IMR-90 (cell line): ENCODE results near the gene LIN9. TPM values are rescaled to one million over a fixed set of nuclear protein-coding genes. Genes with fewer than 3 reads are reported as not detected.

Experiments
- ATAC-seq: fragments of 200-7000 bp; cut with Tn5 transposase; 2 replicates; pipeline ENCODE4 v1.9.1; 2020; ENCODE audit warnings: low read depth, mild to moderate bottlenecking, moderate library complexity
- BruUV-seq: library from RNA; stranded (reverse); fragments of 400-500 nt; replicated peaks from 2 replicates; lab custom pipeline; 2021; lab: Mats Ljungman, UMichigan
- CTCF ChIA-PET: fragments of 300-600 bp; formaldehyde crosslinking; extraction: SDS; loops from one replicate; lab custom pipeline; 2021; ENCODE audit warnings: antibody characterized with exemption; lab: Yijun Ruan, JAX
- POLR2A ChIA-PET: fragments of 300-600 bp; sonication (Branson Sonifier 250); formaldehyde crosslinking; loops from one replicate; lab custom pipeline; 2022; ENCODE audit warnings: antibody characterized with exemption; ENCODE audit not compliant: unreplicated experiment; lab: Charles Lee
- DNase-seq: peaks from one replicate; pipeline ENCODE4 v3.0.0; 2013
- H2AFZ ChIP-seq: replicated peaks from 2 replicates; pipeline ENCODE3; 2013; ENCODE audit warnings: low read length, mild to moderate bottlenecking; ENCODE audit not compliant: poor library complexity
- H2AK5ac ChIP-seq: 2 replicates; pipeline ENCODE4 v1.6.1; 2013; ENCODE audit warnings: low read depth, low read length, inconsistent platforms
- H2AK9ac ChIP-seq: replicated peaks from 2 replicates; pipeline ENCODE3; 2013; ENCODE audit warnings: mild to moderate bottlenecking, low read depth, low read length, moderate library complexity; ENCODE audit not compliant: poor library complexity
- H2BK120ac ChIP-seq: 2 replicates; pipeline ENCODE4 v1.6.1; 2013; ENCODE audit warnings: low read depth, low read length, inconsistent platforms
- H2BK15ac ChIP-seq: 3 replicates; pipeline ENCODE4 v1.6.1; 2013; ENCODE audit warnings: low read depth, low read length, inconsistent platforms
- H2BK20ac ChIP-seq: 2 replicates; pipeline ENCODE4 v1.6.1; 2013; ENCODE audit warnings: low read depth, mild to moderate bottlenecking, inconsistent platforms, low read length, moderate library complexity
- H2BK5ac ChIP-seq: 2 replicates; pipeline ENCODE4 v1.6.1; 2013; ENCODE audit warnings: mild to moderate bottlenecking, low read depth, low read length, inconsistent platforms; ENCODE audit not compliant: poor library complexity, severe bottlenecking
- H3K14ac ChIP-seq: replicated peaks from 2 replicates; pipeline ENCODE4 v1.6.1; 2013; ENCODE audit warnings: low read depth, low read length, inconsistent platforms
- H3K18ac ChIP-seq: 2 replicates; pipeline ENCODE4 v1.6.1; 2013; ENCODE audit warnings: low read depth, low read length, control low read depth
- H3K23ac ChIP-seq: 2 replicates; pipeline ENCODE4 v1.6.1; 2013; ENCODE audit warnings: low read depth, low read length, inconsistent platforms
- H3K27ac ChIP-seq: 2 replicates; pipeline ENCODE4 v1.5.1; 2013; ENCODE audit warnings: mild to moderate bottlenecking, control low read depth, low read length; ENCODE audit not compliant: insufficient read depth
- H3K27me3 ChIP-seq: 2 replicates; pipeline ENCODE4 v1.6.1; 2013; ENCODE audit warnings: low read length; ENCODE audit not compliant: control insufficient read depth, insufficient read depth
- H3K36me3 ChIP-seq: 2 replicates; pipeline ENCODE4 v1.6.1; 2013; ENCODE audit warnings: low read length, mixed read lengths; ENCODE audit not compliant: control insufficient read depth, insufficient read depth
- H3K4ac ChIP-seq: 2 replicates; pipeline ENCODE4 v1.6.1; 2013; ENCODE audit warnings: low read depth, low read length, inconsistent platforms
- H3K4me1 ChIP-seq: 2 replicates; pipeline ENCODE4 v1.6.1; 2013; ENCODE audit warnings: low read length, mixed read lengths; ENCODE audit not compliant: control insufficient read depth, insufficient read depth
- H3K4me2 ChIP-seq: 2 replicates; pipeline ENCODE4 v1.6.1; 2013; ENCODE audit warnings: low read depth, mild to moderate bottlenecking, control low read depth, low read length, moderate library complexity
- H3K4me3 ChIP-seq: 2 replicates; pipeline ENCODE4 v1.5.1; 2013; ENCODE audit warnings: low read depth, mild to moderate bottlenecking, control low read depth, low read length, moderate library complexity; ENCODE audit not compliant: insufficient read depth
- H3K56ac ChIP-seq: 2 replicates; pipeline ENCODE4 v1.6.1; 2013; ENCODE audit warnings: low read length, inconsistent platforms; ENCODE audit not compliant: insufficient read depth; ENCODE audit errors: extremely low read depth
- H3K79me1 ChIP-seq, 2 experiments: 2 replicates each; pipeline ENCODE4 v1.6.1; 2013; ENCODE audit warnings: low read length in 2 of 2, inconsistent platforms in 1 of 2, low read depth in 1 of 2
- H3K9ac ChIP-seq: 2 replicates; pipeline ENCODE4 v1.6.1; 2013; ENCODE audit warnings: low read depth, low read length, control low read depth
- H3K9me1 ChIP-seq: 2 replicates; pipeline ENCODE4 v1.6.1; 2013; ENCODE audit warnings: low read length, inconsistent platforms; ENCODE audit not compliant: insufficient read depth
- H3K9me3 ChIP-seq: 2 replicates; pipeline ENCODE4 v1.6.1; 2013; ENCODE audit warnings: low read length; ENCODE audit not compliant: control insufficient read depth, insufficient read depth
- H4K20me1 ChIP-seq: 2 replicates; pipeline ENCODE4 v1.6.1; 2013; ENCODE audit warnings: low read length, inconsistent platforms; ENCODE audit not compliant: insufficient read depth
- H4K5ac ChIP-seq: 2 replicates; pipeline ENCODE4 v1.6.1; 2013; ENCODE audit warnings: mild to moderate bottlenecking, low read depth, low read length, control low read depth
- H4K8ac ChIP-seq, 2 experiments: 2 replicates each; pipeline ENCODE4 v1.6.1; 2013; ENCODE audit warnings: low read depth in 2 of 2, low read length in 2 of 2, control low read depth in 1 of 2, inconsistent platforms in 1 of 2
- H4K91ac ChIP-seq: 2 replicates; pipeline ENCODE4 v1.6.1; 2013; ENCODE audit warnings: low read depth, low read length, inconsistent platforms; ENCODE audit not compliant: insufficient read depth
- BHLHE40 ChIP-seq: fragments of 150-350 bp; IDR thresholded peaks from 2 replicates; pipeline ENCODE4 v1.6.1; 2016; ENCODE audit warnings: mild to moderate bottlenecking, low read depth, low read length
- CHD1 ChIP-seq: IDR thresholded peaks from 2 replicates; pipeline ENCODE4 v1.6.1; 2012; ENCODE audit warnings: low read depth, low read length, improper control_type of control experiment
- FOS ChIP-seq: fragments of 150-350 bp; IDR thresholded peaks from 2 replicates; pipeline ENCODE4 v1.6.1; 2016; ENCODE audit warnings: low read depth, low read length
- MAZ ChIP-seq: IDR thresholded peaks from 2 replicates; pipeline ENCODE4 v1.6.1; 2012; ENCODE audit warnings: low read depth, mild to moderate bottlenecking, low read length, improper control_type of control experiment, moderate library complexity, borderline replicate concordance
- MXI1 ChIP-seq: IDR thresholded peaks from 2 replicates; pipeline ENCODE4 v1.6.1; 2012; ENCODE audit warnings: low read depth, mild to moderate bottlenecking, low read length, moderate library complexity, borderline replicate concordance
- NFE2L2 ChIP-seq: fragments of 150-350 bp; IDR thresholded peaks from 2 replicates; pipeline ENCODE4 v1.6.1; 2016; ENCODE audit warnings: low read depth, mild to moderate bottlenecking, low read length
- POLR2A ChIP-seq: IDR thresholded peaks from 2 replicates; pipeline ENCODE4 v1.6.1; 2012; ENCODE audit warnings: mild to moderate bottlenecking, low read depth, low read length
- RAD21 ChIP-seq: IDR thresholded peaks from 2 replicates; pipeline ENCODE4 v1.6.1; 2012; ENCODE audit warnings: low read length, improper control_type of control experiment
- RCOR1 ChIP-seq: IDR thresholded peaks from 2 replicates; pipeline ENCODE4 v1.6.1; 2012; ENCODE audit warnings: mild to moderate bottlenecking, low read length, improper control_type of control experiment; ENCODE audit not compliant: insufficient replicate concordance
- RFX5 ChIP-seq: IDR thresholded peaks from 2 replicates; pipeline ENCODE4 v1.8.0; 2012; ENCODE audit warnings: low read depth, mild to moderate bottlenecking, low read length, moderate library complexity
- WGBS, 2 experiments: methylation state at CpG; one replicate each; pipeline versions ENCODE4 v1.1.5 to v1.1.7; 2013; ENCODE audit warnings: missing lambda C conversion rate in 2 of 2; ENCODE audit not compliant: insufficient read length in 1 of 2; ENCODE audit errors: extremely low coverage in 2 of 2; 5-methylcytosine and 5-hydroxymethylcytosine counted together
- dilution Hi-C: fragments of 300-500 bp; cut with HindIII; formaldehyde crosslinking; loops from one replicate; pipeline ENCODE4 v1.14.3; 2018; ENCODE audit warnings: low sequenced_read_pairs; ENCODE audit not compliant: unreplicated experiment
- in situ Hi-C: fragments of 300-500 bp; cut with MboI; formaldehyde crosslinking; loops from 3 replicates; pipeline ENCODE4 v1.14.3; 2019; ENCODE audit warnings: low sequenced_read_pairs, inconsistent platforms, mixed read lengths
- intact Hi-C: fragments of 100-400 bp; cut with micrococcal nuclease; formaldehyde crosslinking; loops from 2 replicates; pipeline ENCODE4 v1.10.0; 2022
- polyA plus RNA-seq, 3 experiments: library from polyadenylated mRNA; depleted of rRNA; stranded (reverse); fragments of >200 nt; gene quantifications; 2 replicates each; pipeline ENCODE4 v1.2.3, GENCODE V29; 2012; ENCODE audit warnings: low replicate concordance in 1 of 3
- total RNA-seq: library from RNA; depleted of rRNA; stranded (reverse); fragments of >200 nt; gene quantifications from 2 replicates; pipeline ENCODE4 v1.2.3, GENCODE V29; 2012
- TF ChIP-seq, protein P1 (sequence below): fragments of 150-350 bp; IDR thresholded peaks from 2 replicates; pipeline ENCODE4 v1.6.1; 2016; ENCODE audit warnings: low read depth, mild to moderate bottlenecking, low read length, moderate library complexity, borderline replicate concordance
- TF ChIP-seq, protein P2 (sequence below): fragments of 150-350 bp; IDR thresholded peaks from 2 replicates; pipeline ENCODE4 v1.6.1; 2017; ENCODE audit warnings: mild to moderate bottlenecking, antibody characterized with exemption, low read length, low read depth

Gene LIN9
- total and polyA plus RNA-seq, 2 of the 4 experiments (the other 2 are of a cell fraction): 2.3 to 3.9 TPM

DNA sequence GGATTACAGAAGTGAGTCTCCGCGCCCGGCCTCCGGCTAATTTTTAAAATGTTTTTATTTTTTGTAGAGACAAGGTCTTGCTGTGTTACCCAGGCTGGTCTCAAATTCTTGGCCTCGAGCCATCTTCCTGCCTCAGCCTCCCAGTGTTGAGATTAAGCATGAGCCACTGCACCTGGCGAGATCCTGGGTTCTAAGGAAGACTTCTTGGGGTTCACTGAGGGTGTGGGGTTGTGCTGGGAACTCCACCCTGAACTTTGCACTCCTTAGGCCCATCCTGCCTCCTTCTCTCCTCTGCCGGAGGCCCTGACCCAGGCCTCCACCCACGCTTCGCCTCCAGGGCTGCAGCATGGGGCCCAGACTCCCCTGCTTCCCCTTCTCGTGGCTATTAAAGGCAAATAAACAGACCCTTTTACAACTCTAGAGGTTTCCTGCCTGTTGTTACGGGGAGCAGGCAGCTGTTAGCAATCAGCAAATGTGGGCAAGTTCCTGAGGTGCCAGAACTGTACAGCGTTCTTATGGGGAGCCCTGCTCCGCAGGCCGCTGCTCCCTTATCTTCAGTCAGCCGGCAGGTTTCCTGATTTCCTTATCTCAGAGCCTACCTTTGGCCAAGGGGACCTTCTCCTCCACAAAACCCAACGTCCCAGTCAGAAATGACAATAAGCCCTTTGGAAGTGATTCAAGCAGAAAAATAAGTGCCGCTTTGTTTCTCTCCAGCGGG is 41.0 kb upstream of the LIN9 start:
- no peaks in the 10 kb centered on the region for H3K36me3 ChIP-seq
- H2BK120ac ChIP-seq: no peak overlapping the region
- no peak overlapping the region for H2AK5ac ChIP-seq
- POLR2A ChIA-PET: no interaction called here
- H2AK9ac ChIP-seq: no peak overlapping the region
- H3K27me3 ChIP-seq: no peaks in the 10 kb centered on the region
- H2BK5ac ChIP-seq: no peak overlapping the region
- no peak overlapping the region for H3K14ac ChIP-seq
- no peak overlapping the region for H3K56ac ChIP-seq
- H3K9me3 ChIP-seq: no peaks in the 10 kb centered on the region
- H3K4me1 ChIP-seq: no peaks in the 10 kb centered on the region; the same call in 1 of the 2 replicates
- no peak overlapping the region for H2BK15ac ChIP-seq
- no peak overlapping the region for H3K27ac ChIP-seq
- H3K4ac ChIP-seq: no peak overlapping the region
- H4K91ac ChIP-seq: no peak overlapping the region
- no TSS peak for BruUV-seq
- peak overlapping the region; percentile 77 for H2AFZ ChIP-seq
- H3K9me1 ChIP-seq: no peaks in the 10 kb centered on the region
- in situ Hi-C loops (no loop called here), intact Hi-C loops (no loop called here), dilution Hi-C loops (no loop called here)
- H3K4me3 ChIP-seq: no peak overlapping the region
- DNase-seq: no peak
- no peak overlapping the region for H3K4me2 ChIP-seq
- 60% methylated on average over 3 of the region's 18 CpGs; no CpG with 5 or more reads in 1 of the 2 experiments for WGBS, 2 experiments
- no peak overlapping the region for H3K9ac ChIP-seq
- H4K5ac ChIP-seq: no peak overlapping the region
- H4K20me1 ChIP-seq: no peaks in the 10 kb centered on the region
- peak; percentile 24; the same call in 1 of the 2 replicates for ATAC-seq
- TF ChIP-seq RCOR1: no peak
- TF ChIP-seq FOS: no peak
- TF ChIP-seq NFE2L2: no peak
- no peak for TF ChIP-seq MAZ
- TF ChIP-seq RAD21: no peak
- TF ChIP-seq, protein P1, sequence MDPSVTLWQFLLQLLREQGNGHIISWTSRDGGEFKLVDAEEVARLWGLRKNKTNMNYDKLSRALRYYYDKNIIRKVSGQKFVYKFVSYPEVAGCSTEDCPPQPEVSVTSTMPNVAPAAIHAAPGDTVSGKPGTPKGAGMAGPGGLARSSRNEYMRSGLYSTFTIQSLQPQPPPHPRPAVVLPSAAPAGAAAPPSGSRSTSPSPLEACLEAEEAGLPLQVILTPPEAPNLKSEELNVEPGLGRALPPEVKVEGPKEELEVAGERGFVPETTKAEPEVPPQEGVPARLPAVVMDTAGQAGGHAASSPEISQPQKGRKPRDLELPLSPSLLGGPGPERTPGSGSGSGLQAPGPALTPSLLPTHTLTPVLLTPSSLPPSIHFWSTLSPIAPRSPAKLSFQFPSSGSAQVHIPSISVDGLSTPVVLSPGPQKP: no peak
- no peak for TF ChIP-seq RFX5
- TF ChIP-seq BHLHE40: no peak
- no peak for TF ChIP-seq POLR2A
- TF ChIP-seq, protein P2, sequence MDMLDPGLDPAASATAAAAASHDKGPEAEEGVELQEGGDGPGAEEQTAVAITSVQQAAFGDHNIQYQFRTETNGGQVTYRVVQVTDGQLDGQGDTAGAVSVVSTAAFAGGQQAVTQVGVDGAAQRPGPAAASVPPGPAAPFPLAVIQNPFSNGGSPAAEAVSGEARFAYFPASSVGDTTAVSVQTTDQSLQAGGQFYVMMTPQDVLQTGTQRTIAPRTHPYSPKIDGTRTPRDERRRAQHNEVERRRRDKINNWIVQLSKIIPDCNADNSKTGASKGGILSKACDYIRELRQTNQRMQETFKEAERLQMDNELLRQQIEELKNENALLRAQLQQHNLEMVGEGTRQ: no peak
- TF ChIP-seq MXI1: no peak
- no peak for TF ChIP-seq CHD1
- no peaks in the 10 kb centered on the region for H3K79me1 ChIP-seq
- CTCF ChIA-PET: no interaction called here
- no peak overlapping the region for H3K18ac ChIP-seq
- H2BK20ac ChIP-seq: no peak overlapping the region
- H3K23ac ChIP-seq: no peak overlapping the region
- H4K8ac ChIP-seq: no peak overlapping the region
